GM12878 (cell line): ENCODE results near the gene C1QBP. TPM values are rescaled to one million over a fixed set of nuclear protein-coding genes. Genes with fewer than 3 reads are reported as not detected.

Source experiments
- ATAC-seq: fragments of 200-7000 bp; cut with Tn5 transposase; 3 replicates; pipeline ENCODE4 v1.9.1; 2020; ENCODE audit warnings: mild to moderate bottlenecking, moderate library complexity
- BruUV-seq: library from RNA; stranded (reverse); fragments of 400-500 nt; replicated peaks from 2 replicates; lab custom pipeline; 2021; lab: Mats Ljungman, UMichigan
- CTCF ChIA-PET: fragments of 300-600 bp; sonication (Branson Sonifier 250); formaldehyde crosslinking; extraction: SDS; loops from one replicate; lab custom pipeline; 2021; ENCODE audit warnings: inconsistent platforms; lab: Yijun Ruan, JAX
- POLR2A ChIA-PET: fragments of 350-600 bp; formaldehyde crosslinking; extraction: SDS; loops from one replicate; lab custom pipeline; 2021; ENCODE audit warnings: inconsistent platforms; lab: Charles Lee
- RAD21 ChIA-PET: fragments of 300-600 bp; sonication (Branson Sonifier 250); formaldehyde crosslinking; loops from one replicate; lab custom pipeline; 2023; ENCODE audit warnings: antibody characterized with exemption; ENCODE audit not compliant: unreplicated experiment; lab: Charles Lee
- SMC1A ChIA-PET: fragments of 300-600 bp; sonication (Branson Sonifier 250); formaldehyde crosslinking; loops from one replicate; lab custom pipeline; 2023; ENCODE audit not compliant: unreplicated experiment, uncharacterized antibody; lab: Charles Lee
- DNase-seq: peaks from one replicate; pipeline ENCODE4 v3.0.0-alpha.2; 2011; ENCODE audit warnings: low read depth, low spot score
- FAIRE-seq: peaks from 3 replicates; lab custom pipeline; 2011; peaks lifted over from hg19 to GRCh38; lab: Jason Lieb, UNC
- H2AFZ ChIP-seq: 2 replicates; pipeline ENCODE4 v1.6.0; 2011; ENCODE audit warnings: low read depth, low read length, control low read depth; ENCODE audit not compliant: control insufficient read depth
- H3K27ac ChIP-seq: 2 replicates; pipeline ENCODE4 v1.5.1; 2011; ENCODE audit warnings: control low read depth; ENCODE audit not compliant: control insufficient read depth, insufficient read depth
- H3K27me3 ChIP-seq, 2 experiments: replicated peaks in 1 of 2; 2 replicates each; pipeline versions ENCODE4 v1.6.0 to v1.6.1; 2011; ENCODE audit warnings: low read length in 1 of 2; ENCODE audit not compliant: control insufficient read depth in 2 of 2, insufficient read depth in 2 of 2
- H3K36me3 ChIP-seq, 2 experiments: 2 replicates each; pipeline ENCODE4 v1.5.1; 2011; ENCODE audit warnings: low read length in 1 of 2; ENCODE audit not compliant: control insufficient read depth in 2 of 2, insufficient read depth in 2 of 2
- H3K4me1 ChIP-seq: 2 replicates; pipeline ENCODE4 v1.6.1; 2011; ENCODE audit warnings: mild to moderate bottlenecking, low read length, moderate library complexity, mixed read lengths; ENCODE audit not compliant: control insufficient read depth, insufficient read depth
- H3K4me2 ChIP-seq: 2 replicates; pipeline ENCODE4 v1.6.0; 2011; ENCODE audit warnings: control low read depth; ENCODE audit not compliant: control insufficient read depth, insufficient read depth
- H3K4me3 ChIP-seq: fragments of 200-600 bp; sonication (generic); 2 replicates; pipeline ENCODE4 v1.5.1; 2016
- H3K79me2 ChIP-seq: 2 replicates; pipeline ENCODE4 v1.6.0; 2011; ENCODE audit warnings: low read length; ENCODE audit not compliant: control insufficient read depth, insufficient read depth
- H3K9ac ChIP-seq: 2 replicates; pipeline ENCODE4 v1.8.0; 2011; ENCODE audit warnings: low read length, control low read depth, mixed read lengths; ENCODE audit not compliant: control insufficient read depth, insufficient read depth
- H3K9me3 ChIP-seq: replicated peaks from 3 replicates; pipeline ENCODE4 v1.5.1; 2011; ENCODE audit warnings: mild to moderate bottlenecking, low read length; ENCODE audit not compliant: control insufficient read depth, insufficient read depth
- H4K20me1 ChIP-seq: 2 replicates; pipeline ENCODE4 v1.6.0; 2011; ENCODE audit not compliant: control insufficient read depth, insufficient read depth
- ATF2 ChIP-seq: IDR thresholded peaks from 2 replicates; pipeline ENCODE4 v1.6.1; 2012; ENCODE audit warnings: low read length, inconsistent platforms
- BCL11A ChIP-seq: IDR thresholded peaks from 2 replicates; pipeline ENCODE4 v1.6.1; 2011; ENCODE audit warnings: low read depth, low read length
- CHD1 ChIP-seq: IDR thresholded peaks from 2 replicates; pipeline ENCODE4 v1.6.1; 2012; ENCODE audit warnings: low read depth, low read length, improper control_type of control experiment
- ELK1 ChIP-seq: IDR thresholded peaks from 2 replicates; pipeline ENCODE4 v1.6.1; 2012; ENCODE audit warnings: low read depth, low read length, improper control_type of control experiment
- ETV6 ChIP-seq, 2 experiments: fragments of 450-650 bp in 1 of 2; IDR thresholded peaks in 1 of 2; conservative IDR thresholded peaks in 1 of 2; 2 replicates each; pipeline ENCODE4 v1.6.1; 2014; ENCODE audit warnings: antibody characterized with exemption in 1 of 2, borderline replicate concordance in 1 of 2, low read depth in 1 of 2, mild to moderate bottlenecking in 1 of 2, moderate library complexity in 1 of 2
- EZH2 ChIP-seq: IDR thresholded peaks from 2 replicates; pipeline ENCODE4 v1.6.1; 2012; ENCODE audit warnings: low read depth, mild to moderate bottlenecking, control low read depth, inconsistent platforms, low read length, borderline replicate concordance; ENCODE audit not compliant: control insufficient read depth
- HDAC6 ChIP-seq: fragments of 200-600 bp; sonication (generic); IDR thresholded peaks from one replicate; pipeline ENCODE4 v1.8.0; 2017; ENCODE audit warnings: antibody characterized with exemption; ENCODE audit not compliant: unreplicated experiment
- LARP7 ChIP-seq: fragments of 450-650 bp; IDR thresholded peaks from 2 replicates; pipeline ENCODE4 v1.6.1; 2017; ENCODE audit warnings: mild to moderate bottlenecking
- NFXL1 ChIP-seq: fragments of 450-650 bp; IDR thresholded peaks from 2 replicates; pipeline ENCODE4 v1.6.1; 2017; ENCODE audit warnings: antibody characterized with exemption, mild to moderate bottlenecking, borderline replicate concordance
- POLR2A ChIP-seq: IDR thresholded peaks from 2 replicates; pipeline ENCODE4 v1.6.1; 2011; ENCODE audit warnings: low read depth, mild to moderate bottlenecking, low read length
- POLR2AphosphoS5 ChIP-seq: IDR thresholded peaks from 2 replicates; pipeline ENCODE4 v1.6.1; 2011; ENCODE audit warnings: mild to moderate bottlenecking, low read length, inconsistent platforms
- RB1 ChIP-seq: fragments of 450-650 bp; formaldehyde crosslinking; IDR thresholded peaks from 2 replicates; pipeline ENCODE4 v1.6.1; 2017; ENCODE audit warnings: mild to moderate bottlenecking, borderline replicate concordance
- RCOR1 ChIP-seq: conservative IDR thresholded peaks from 2 replicates; pipeline ENCODE4 v1.6.1; 2012; ENCODE audit warnings: low read depth, low read length, improper control_type of control experiment
- SMARCA5 ChIP-seq: fragments of 450-650 bp; IDR thresholded peaks from 2 replicates; pipeline ENCODE4 v1.6.1; 2017; ENCODE audit warnings: mild to moderate bottlenecking
- SUPT20H ChIP-seq: IDR thresholded peaks from 2 replicates; pipeline ENCODE4 v1.6.1; 2011; ENCODE audit warnings: low read depth, mild to moderate bottlenecking, low read length, moderate library complexity, borderline replicate concordance; ENCODE audit not compliant: control insufficient read depth
- WRNIP1 ChIP-seq: IDR thresholded peaks from 2 replicates; pipeline ENCODE4 v1.6.1; 2011; ENCODE audit warnings: low read depth, low read length, improper control_type of control experiment, borderline replicate concordance
- YBX1 ChIP-seq: fragments of 450-650 bp; IDR thresholded peaks from 2 replicates; pipeline ENCODE4 v1.6.1; 2016; ENCODE audit warnings: antibody characterized with exemption
- ZZZ3 ChIP-seq: IDR thresholded peaks from 2 replicates; pipeline ENCODE4 v1.6.1; 2011; ENCODE audit warnings: low read depth; ENCODE audit not compliant: control insufficient read depth, insufficient read length
- WGBS: methylation state at CpG from one replicate; pipeline ENCODE4 v1.1.6; 2016; ENCODE audit warnings: low lambda C conversion rate; ENCODE audit not compliant: insufficient replicate concordance, insufficient coverage; ENCODE audit errors: missing lambda C conversion rate; 5-methylcytosine and 5-hydroxymethylcytosine counted together
- in situ Hi-C: fragments of 300-500 bp; cut with MboI; formaldehyde crosslinking; loops from 9 replicates; pipeline ENCODE4 v1.14.3; 2018; ENCODE audit warnings: mixed read lengths
- intact Hi-C: fragments of 100-400 bp; cut with micrococcal nuclease; formaldehyde crosslinking; loops from one replicate; pipeline ENCODE4 v1.14.2; 2022; ENCODE audit not compliant: unreplicated experiment
- polyA plus RNA-seq, 11 experiments: library from polyadenylated mRNA; depleted of rRNA in 4 of 11; unstranded in 6 of 11; stranded (reverse) in 5 of 11; fragments of >200 nt; fragmentation: Nextera tagmentation in 4 of 11; fragmentation: Illumina TruSeq in 1 of 11; extraction: Ambion mirVana in 4 of 11; extraction: Trizol in 1 of 11; gene quantifications; 1 replicate in 1 of 11; 2 replicates in 10 of 11; pipeline versions ENCODE4 v1.2.1 to v1.2.3, GENCODE V29; 2011 to 2016; ENCODE audit warnings: inconsistent platforms in 2 of 11, missing spikeins in 2 of 11, low read depth in 1 of 11
- total RNA-seq, 4 experiments: library from RNA; depleted of rRNA in 3 of 4; stranded (reverse); fragments of >200 nt in 3 of 4; fragmentation: Illumina TruSeq in 1 of 4; extraction: Trizol in 1 of 4; gene quantifications; 2 replicates each; pipeline versions ENCODE4 v1.2.1 to v1.2.3, GENCODE V29; 2013 to 2021

Gene C1QBP
- total and polyA plus RNA-seq, 10 of the 15 experiments (the other 5 are each of a cell fraction or from before 2014, with no cell fraction given) = 124 to 989 (median 429) TPM

GRCh38 chr17:5486206-5487124 lies 47.5 kb upstream of the C1QBP start, which contains the start of gene MIS12 (continued):
- TF ChIP-seq RB1 (peak; percentile 98; the same call in 1 of the 2 replicates), LARP7 (peak; percentile 87), WRNIP1 (no peak), BCL11A (peak; percentile 24; the same call in 1 of the 2 replicates), YBX1 (no peak), ETV6 (conservative IDR thresholded peaks at IDR 0.05 in 1 of 2, IDR thresholded peaks at IDR 0.05 in 1 of 2; ENCODE audit: borderline replicate concordance in 1 of 2, low read depth in 1 of 2) (peak in 1 of 2 experiments; percentile 39; a peak in 1 of 4 replicates), POLR2A (peak; percentile 98)

GRCh38 chr17:5485270-5486205 lies 46.6 kb upstream of the C1QBP start, which contains the start of gene DERL2:
Gene DERL2 (minus strand): TSS chr17:5486178. CDS start chr17:5486161, 17 bp downstream.
- H3K79me2 ChIP-seq = peaks cover 49% of the 10 kb centered on the region
- 8% methylated on average over 27 of the region's 29 CpGs for WGBS
- intact Hi-C loops (loop anchor here (1.0 to 2.0 kb wide), 2 partner anchors 16 to 99 kb away; partner anchors contain the start of gene NLRP1), in situ Hi-C loops (no loop called here)
- ChIA-PET SMC1A (interaction anchor here (0.7 to 2.1 kb wide), 7 partner anchors 11 to 26 kb away, joined by 3 to 10 read pairs (median 4); partner anchors contain the start of gene DHX33), RAD21 (interaction anchor here (1.3 kb wide), 1 partner anchor 46 kb away, joined by 6 read pairs; the partner anchor contains the start of gene C1QBP), CTCF (interaction anchor here (1.3 to 3.8 kb wide), 4 partner anchors 15 to 46 kb away, joined by 3 to 19 read pairs (median 6); partner anchors contain the start of gene C1QBP), POLR2A (interaction anchor here (0.6 to 2.2 kb wide), 12 partner anchors 11 to 966 kb away, joined by 3 to 7 read pairs (median 4); partner anchors contain the start of genes DHX33, KIF1C, NUP88 and RNF167)
- peaks cover 0 to 23% of the 10 kb centered on the region in 2 experiments; a peak in 2 of 4 replicates for H3K36me3 ChIP-seq
- peak within 1 kb of the TSS; percentile 99 for H3K27ac ChIP-seq
- peaks cover 12% of the 10 kb centered on the region; the same call in 1 of the 2 replicates for H3K4me1 ChIP-seq
- FAIRE-seq (no peak), DNase-seq (no peak), ATAC-seq (peak; percentile 20)
- H3K27me3 ChIP-seq = no peaks in the 10 kb centered on the region
- peak within 1 kb of the TSS; percentile 99 for H3K9ac ChIP-seq
- peak within 1 kb of the TSS; percentile 93 for H2AFZ ChIP-seq
- no peaks in the 10 kb centered on the region; the same call in 1 of the 2 replicates for H4K20me1 ChIP-seq
- peak within 1 kb of the TSS; percentile 90 for H3K4me2 ChIP-seq
- BruUV-seq = TSS peak; percentile 64
- no peaks in the 10 kb centered on the region for H3K9me3 ChIP-seq
- peak within 1 kb of the TSS; percentile 97 for H3K4me3 ChIP-seq
- no peak for TF ChIP-seq ZZZ3
- TF ChIP-seq POLR2AphosphoS5 = no peak
- no peak for TF ChIP-seq ELK1
- no peak for TF ChIP-seq EZH2
- 0 out of 2 replicates have a peak, but pooled peaks have one; percentile 17 for TF ChIP-seq SMARCA5
- no peak for TF ChIP-seq NFXL1
- no peak for TF ChIP-seq CHD1
- TF ChIP-seq ATF2 = no peak
- TF ChIP-seq RCOR1 = no peak
- no peak for TF ChIP-seq HDAC6
- no peak for TF ChIP-seq SUPT20H
